ENCODE data around the gene SCML2. TPM values are rescaled to one million over a fixed set of nuclear protein-coding genes. Genes with fewer than 3 reads are reported as not detected.
A peak's percentile ranks its signal among the peaks of the same experiment; 100 is the strongest.
"Not testable (repeated sequence)": the region's sequence is repeated elsewhere in the genome, so short reads cannot be mapped to it uniquely, and the experiment has no call there.

Gene SCML2
- total RNA-seq: 0.92 TPM

DNA sequence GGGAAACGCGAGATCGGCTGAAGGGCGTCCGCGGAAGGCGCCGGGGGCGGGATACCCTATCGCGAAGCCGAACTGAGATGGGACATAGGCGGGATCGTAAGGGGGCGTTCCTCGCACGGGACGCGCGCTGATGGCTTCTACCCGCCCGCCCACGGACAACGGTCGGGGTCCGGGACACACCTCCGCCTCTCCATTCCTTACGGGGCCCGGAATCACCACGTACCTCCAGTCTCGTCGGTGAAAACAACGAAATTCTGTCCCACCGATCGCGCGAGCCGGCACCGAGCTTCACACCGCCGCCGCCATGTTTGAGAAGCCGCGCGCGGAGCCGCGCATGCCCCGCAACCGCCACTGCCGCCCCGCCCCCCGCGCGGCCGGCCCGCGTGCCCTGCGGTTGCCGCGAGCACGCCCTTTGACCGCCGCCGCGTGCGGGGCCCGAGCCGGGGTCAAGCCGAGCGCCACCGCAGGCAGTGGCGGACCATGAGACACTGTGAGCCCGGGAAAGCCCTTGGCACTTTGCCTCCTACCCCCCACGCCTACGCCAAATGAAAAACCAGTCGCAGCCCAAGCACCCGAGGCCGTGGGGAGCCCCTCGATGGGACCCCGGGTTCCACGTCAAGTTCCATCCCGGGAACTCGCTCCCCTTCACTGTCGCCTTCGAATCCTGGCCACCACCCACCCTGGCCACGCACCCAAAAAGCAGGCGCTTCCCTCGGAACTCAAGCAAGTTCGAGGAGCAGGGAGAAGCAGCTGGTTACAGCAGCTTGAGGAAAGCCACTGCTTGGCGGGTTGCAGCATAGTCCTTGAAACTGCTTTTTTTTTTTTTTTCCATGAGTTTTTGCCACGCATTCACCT lies at the start of gene SCML2:
Gene SCML2 (minus strand): TSS at position 320 of the 855 bp plus-strand sequence. CDS start 20,617 bp downstream, outside the sequence.
- DNase-seq (ENCODE audit: low spot score): no peak

DNA sequence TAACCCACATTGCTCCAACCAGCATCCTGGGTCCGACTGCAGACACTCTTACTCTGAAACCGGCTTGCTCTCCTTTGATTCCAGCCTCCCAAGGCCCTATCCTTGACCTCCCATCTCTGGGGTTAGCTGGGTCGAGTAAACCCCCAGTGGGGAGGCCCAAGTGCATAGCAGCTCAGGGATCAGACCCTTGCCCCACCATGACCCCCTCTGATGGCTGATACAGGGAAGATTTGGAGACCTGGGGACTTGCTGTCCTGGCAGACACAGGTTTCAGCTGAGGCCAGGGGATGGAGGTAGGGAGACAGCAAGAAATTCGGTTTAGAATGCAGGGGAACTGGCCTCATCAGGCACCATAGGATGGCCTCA lies 47.3 kb upstream of the SCML2 start:
- DNase-seq (ENCODE audit: low spot score): no peak

DNA sequence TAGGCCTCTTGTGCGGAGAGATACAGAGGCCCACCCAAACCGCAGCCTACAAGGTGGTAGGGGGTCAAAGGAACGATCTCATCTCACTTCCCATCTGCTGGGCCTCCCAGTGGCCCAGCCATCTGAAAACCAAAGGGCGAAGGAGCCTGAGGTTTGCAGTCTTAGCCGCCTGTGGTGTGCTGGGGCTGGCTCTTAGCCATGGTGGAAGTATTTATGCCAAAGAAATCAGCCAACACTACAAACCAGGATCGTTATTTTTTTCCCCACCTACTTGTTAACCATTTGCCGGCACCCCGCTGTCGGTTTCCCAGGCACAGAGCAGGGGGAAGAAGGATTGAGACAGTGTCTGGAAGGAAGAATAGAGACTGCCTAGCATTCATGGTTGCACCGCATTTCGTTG lies 40.0 kb upstream of the SCML2 start:
- DNase-seq (ENCODE audit: low spot score): no peak

DNA sequence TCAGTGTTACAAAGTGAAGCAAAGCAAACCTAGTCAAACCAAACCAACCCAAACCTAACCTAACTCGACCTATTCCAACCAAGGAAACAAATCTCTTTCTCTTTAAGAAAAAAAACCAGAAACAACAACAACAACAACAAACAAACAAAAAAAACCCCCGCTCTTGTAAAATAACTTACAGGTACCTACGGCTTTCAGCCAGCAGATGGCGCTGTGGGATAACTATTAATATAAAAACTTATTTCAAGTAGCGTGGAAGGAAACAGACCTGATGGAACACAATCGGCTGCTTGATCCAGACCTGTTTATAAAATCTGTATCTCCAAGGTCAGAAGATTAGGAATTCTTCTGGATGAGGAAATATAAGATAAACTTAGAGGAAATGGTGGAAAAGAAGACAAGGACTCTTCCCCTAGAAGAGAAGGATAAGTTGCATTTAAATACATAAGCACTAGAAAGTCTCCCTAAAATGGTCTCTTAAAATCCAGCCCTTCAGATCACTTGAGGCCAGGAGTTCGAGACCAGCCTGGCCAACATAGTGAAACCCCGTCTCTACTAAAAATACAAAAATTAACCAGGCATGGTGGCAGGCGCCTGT lies 36.6 kb upstream of the SCML2 start:
- peak; percentile 70 for DNase-seq (ENCODE audit: low spot score)

DNA sequence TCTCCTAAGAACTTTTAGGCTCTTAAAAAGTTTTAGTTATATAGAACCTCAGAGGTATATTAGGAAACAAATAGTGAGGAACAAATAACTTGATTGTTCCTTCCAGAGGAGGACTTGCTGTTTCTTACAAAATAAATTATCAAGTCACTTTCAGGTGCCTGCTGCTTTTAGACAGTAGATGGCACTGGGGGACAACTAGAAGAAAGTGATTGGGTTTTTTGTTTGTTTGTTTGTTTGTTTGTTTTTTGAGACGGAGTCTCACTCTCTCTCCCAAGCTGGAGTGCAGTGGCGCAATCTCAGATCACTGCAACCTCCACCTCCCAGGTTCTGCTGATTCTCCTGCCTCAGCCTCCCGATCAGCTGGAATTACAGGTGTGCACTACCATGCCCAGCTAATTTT lies 35.5 kb upstream of the SCML2 start:
- DNase-seq (ENCODE audit: low spot score): no peak

DNA sequence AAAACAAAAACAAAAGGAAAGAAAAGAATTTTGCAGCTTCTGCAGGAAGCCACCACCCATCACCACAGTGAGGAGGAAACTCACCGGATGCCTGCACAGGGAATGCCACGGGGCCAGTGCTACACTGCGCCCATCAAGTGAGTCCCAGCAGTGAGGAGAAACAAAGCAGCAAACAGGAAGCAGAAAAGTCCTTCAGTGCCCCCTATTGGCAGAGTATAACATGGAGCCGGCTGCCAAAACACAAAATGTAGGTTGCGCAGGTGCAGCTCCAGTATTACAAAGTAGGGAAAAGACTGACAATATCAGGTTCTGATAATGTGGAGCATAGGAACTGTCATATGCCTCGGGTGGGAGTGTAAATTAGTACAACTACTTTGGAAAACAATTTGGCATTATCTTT lies 23.3 kb upstream of the SCML2 start:
- no peak for DNase-seq (ENCODE audit: low spot score)

DNA sequence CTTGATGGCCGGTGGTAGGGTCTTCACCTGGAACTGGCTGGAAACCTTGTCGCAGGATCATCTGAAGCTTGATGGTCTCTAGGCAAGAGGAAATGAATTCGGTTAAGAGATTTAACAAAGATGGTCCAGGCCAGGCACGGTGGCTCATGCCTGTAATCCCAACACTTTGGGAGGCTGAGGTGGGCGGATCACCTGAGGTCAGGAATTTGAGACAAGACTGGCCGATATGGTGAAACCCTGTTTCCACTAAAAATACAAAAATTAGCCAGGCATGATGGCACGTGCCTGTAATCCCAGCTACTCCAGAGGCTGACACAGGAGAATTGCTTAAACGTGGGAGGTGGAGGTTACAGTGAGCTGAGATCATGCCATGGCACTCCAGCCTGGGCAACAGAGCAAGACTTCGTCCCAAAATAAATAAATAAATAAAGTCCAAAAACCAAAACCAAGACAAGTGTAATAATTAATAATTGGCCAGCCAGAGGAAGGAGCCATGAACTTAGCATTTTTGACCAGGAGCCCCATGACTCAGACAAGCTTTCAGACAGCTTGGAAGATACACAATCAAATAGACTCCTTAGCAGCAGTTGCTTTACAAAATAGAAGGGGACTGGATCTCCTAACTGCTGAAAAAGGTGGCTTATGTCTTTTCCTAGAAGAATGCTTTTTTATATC lies 20.8 kb upstream of the SCML2 start:
- not testable (repeated sequence) for DNase-seq (ENCODE audit: low spot score)

DNA sequence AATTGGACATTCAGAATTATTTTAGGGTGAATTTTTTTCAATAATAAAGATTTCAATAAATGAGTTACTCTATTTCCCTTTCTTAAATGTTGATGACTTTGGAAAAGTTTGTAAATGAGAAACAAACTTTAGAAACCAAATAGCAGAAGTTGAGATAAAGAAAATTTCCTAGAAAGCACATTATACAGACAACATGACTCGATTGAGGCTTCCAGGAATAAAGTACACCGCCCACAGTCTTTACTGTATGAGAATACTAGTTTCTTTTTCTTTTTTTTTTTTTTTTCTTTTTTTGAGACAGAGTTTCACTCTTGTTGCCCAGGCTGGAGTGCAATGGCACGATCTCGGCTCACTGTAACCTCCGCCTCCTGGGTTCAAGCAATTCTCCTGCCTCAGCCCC lies 14.6 kb upstream of the SCML2 start:
- DNase-seq (ENCODE audit: low spot score): not testable (repeated sequence)

DNA sequence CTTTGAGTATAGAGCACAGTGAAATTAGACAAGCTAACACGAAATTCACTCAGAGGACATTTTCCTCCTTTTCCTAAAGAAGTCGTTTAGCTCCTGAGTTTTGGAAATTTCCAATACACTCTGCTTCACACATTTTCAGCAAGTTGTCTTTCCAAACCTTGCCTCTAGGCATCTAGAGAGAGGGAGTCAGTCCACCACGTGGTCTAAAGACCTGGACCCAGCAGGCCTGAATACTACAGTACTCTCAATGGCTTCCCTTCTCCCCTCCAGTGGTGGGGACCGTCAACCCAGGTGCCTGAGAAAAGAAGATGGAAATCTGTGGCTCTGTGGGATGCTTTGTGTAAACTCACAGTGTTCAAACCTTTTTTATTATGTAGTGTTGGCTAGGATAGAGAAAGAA lies 13.9 kb upstream of the SCML2 start:
- DNase-seq (ENCODE audit: low spot score): no peak

DNA sequence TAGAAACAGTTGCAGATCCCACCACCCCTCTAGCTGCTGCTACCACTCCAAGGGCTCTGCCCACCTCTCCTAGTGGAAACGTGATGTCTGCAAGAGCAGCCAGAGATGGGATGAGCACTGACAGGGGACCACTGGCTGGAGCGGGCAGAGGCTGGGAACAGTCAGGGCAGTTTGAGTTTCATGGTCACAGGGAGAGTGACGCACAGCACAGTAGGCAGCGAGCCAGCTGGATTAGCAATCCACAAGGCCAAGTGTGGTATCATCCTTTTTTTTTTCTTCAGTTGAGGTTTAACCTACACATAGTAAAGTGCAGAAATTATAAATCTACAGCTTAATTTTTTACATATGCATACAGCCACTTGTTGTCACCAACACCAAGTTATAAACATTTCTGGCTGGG lies 6.4 kb upstream of the SCML2 start:
- DNase-seq (ENCODE audit: low spot score): no peak

DNA sequence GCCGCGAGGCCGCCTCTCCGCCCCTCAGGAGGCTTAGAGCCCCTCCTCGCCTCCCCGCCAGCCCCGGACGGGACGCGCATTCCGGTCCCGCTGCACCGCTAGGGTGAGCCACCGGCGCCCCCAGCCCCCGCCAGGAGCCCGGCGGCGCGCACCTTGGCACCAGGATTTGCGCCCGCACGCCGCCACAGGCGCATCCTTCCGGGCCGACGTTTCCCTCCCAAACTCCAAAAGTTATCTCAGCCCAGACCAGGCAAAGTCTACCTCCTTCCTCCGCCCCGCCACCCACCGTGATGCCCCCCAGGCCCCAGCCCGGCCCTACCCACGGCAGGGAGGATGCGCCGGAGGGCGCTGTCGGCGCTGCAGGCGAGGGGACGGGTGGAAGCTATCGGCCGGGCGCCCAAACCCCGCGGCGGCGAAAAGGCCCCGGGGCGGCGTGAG lies 538 bp downstream of the SCML2 start:
- DNase-seq (ENCODE audit: low spot score): no peak

DNA sequence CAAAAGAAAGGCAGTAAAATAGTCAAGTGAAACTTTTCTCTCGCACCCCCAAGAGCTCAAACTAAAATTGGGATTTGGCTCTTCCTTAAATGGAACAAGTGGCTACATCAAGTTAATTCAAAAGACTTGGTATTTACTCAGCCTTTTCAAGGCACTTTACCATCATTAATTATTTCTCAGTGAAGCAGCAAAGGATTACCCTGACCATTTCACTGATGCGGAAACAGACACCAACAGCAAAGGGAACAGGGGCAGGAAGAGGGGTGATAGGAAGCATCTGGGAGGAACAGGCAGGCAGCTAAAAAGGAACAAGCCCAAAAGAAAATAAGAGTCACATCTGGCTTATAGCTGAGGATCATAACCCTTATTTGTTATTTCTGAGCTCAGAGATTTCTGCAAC lies 2.7 kb downstream of the SCML2 start:
- no peak for DNase-seq (ENCODE audit: low spot score)

DNA sequence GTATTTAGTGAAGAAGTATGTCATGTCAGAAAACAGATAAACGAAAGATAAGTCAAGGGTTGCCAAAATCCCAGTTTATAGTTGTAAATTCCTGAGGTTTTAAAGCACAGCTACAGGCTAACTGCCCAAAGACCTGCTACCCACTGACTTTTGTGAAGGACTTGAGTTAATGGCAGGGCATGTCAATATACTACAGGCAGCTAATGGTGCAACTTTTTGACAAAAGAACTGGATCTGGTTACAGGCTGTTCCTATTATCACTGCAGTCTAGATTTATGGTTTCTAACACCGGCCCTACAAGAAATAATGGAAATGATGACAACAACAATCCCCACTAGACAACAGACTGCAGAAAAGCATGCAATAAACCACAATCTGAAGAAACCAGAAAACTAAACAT lies 6.4 kb downstream of the SCML2 start:
- no peak for DNase-seq (ENCODE audit: low spot score)

DNA sequence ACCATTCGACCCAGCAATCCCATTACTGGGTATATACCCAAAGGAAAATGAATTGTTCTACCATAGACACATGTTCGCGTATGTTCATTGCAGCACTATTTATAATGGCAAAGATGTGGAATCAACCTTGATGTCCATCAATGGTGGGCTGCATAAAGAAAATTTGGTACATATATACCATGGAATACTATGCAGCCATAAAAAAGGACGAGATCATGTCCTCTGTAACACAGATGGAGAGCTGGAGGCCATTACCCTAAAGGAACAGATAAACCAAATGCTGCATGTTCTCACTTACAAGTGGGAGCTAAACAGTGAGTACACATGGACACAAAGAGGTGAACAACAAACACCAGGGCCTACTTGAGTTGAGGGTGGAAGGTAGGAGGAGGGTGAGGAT lies 45.1 kb downstream of the SCML2 start:
- no peak for DNase-seq (ENCODE audit: low spot score)

DNA sequence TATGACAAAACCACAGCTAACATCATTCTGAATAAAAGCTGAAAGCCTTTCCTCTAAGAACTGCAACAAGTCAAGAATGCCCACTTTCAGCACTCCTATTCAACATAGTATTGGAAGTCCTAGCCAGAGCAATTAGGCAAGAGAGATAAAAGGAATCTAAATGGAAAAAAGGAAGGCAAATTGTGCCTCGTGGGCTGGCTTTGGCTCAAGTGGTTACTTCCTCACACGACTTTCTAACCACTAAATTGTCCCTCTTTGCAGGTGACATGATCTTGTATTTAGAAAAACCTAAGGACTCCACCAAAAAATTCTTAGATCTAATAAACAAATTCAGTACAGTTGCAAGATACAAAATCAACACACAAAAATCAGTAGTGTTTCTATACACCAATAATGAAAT lies 57.2 kb downstream of the SCML2 start:
- no peak for DNase-seq (ENCODE audit: low spot score)

DNA sequence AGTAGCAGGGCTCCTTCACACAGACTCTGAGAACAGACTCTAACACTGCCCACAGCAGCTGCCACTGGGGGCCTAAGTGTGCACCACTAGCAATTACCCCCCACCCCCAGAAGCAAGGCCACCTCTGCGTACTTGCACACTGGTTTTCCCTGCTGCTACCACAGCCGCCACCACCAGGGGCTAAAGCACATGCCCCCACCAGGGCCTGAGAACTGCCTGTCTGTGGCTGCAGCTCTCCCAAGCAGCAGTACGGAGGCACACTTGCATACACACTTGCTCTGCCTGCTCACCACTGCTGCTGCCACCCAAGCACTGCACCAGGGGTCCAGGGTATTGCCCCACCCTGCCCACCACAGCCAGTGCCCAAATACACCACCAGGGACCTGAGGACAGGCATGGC lies 59.6 kb downstream of the SCML2 start:
- no peak for DNase-seq (ENCODE audit: low spot score)

DNA sequence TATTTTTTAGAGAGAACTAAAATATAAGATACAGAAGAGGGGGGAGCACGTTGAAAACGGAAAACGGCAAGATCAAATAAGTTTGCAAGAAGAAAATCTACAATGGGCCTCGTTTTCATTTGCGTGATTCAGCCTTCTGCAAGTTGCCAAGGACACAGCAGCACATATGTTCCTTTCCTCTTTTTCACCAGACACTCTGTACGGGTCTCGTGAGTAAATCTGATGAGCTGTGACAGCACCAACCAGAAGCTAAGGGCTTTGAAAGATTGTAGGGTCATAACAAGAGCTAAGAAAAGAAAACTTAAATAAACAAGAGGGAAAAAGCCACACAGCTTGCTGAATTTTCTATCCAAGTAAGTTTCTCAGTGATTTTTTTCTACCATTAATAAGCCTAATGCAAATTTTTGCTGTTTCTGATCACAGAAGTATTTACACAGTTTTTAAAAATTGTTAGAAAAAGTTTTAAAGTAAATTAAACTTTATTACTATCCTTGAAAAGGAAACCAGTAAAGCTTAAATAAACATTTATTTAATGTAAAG lies 63.4 kb downstream of the SCML2 start:
- DNase-seq (ENCODE audit: low spot score): no peak

DNA sequence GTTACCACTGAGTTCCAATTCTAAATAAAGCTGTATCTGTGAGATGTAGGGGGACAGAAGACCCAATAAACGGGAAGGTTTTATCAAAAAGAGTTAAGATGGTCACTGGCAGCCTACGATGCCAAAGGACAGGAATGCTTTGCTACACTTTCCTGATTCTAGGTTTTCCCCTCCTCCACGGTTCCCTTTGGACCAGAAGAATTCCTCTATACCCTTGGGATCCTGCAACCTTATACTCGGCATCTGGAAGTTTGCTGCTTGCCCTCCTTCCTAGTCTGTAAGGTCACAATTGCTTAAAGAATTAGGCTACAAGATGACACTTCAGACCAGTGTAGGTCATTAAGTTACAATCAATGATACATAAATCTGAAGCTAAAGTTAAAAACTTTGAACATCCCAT lies 64.3 kb downstream of the SCML2 start:
- DNase-seq (ENCODE audit: low spot score): no peak

DNA sequence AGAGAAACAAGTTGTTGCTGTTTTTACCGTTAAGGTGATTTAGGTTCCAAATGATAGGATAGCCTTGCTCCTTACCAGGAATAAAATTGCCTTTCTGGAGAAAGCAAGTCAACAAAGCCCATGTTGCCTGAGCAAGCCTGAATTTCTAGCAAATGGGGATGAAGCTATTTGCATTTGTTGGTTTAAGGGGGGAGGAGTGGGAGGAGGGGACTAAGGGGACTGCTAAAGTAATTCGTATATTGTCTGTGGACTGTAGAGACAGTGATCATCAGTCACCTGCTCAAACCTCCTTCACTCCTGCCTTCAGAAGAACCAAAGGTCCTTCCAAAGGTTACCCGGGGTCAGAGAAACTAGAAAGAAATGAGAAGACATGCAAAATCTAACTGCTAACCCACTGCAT lies 65.8 kb downstream of the SCML2 start:
- DNase-seq (ENCODE audit: low spot score): no peak

DNA sequence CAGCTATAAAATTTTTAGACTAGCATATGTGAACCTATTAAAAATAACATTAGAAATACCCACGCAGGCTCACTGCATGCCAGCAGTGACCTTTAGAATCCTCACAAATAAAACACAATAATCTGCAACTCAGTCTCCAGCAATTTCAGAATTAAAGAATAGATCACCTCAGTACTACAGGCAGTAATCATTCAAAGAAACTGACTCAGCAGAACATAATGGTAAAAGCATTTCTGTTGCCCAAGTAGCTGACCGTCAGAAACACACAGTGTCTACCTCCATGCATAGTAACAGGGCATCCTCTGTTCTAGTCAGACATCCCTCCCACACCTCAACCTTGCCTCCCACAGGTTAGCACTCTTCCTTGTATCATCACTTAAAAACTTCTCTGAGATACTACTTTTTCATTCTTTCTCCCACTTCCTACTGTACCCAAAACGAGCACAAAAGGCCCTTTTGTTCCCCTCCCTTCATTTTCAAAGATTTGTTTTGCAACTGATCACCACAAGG lies 68.1 kb downstream of the SCML2 start:
- DNase-seq (ENCODE audit: low spot score): no peak

DNA sequence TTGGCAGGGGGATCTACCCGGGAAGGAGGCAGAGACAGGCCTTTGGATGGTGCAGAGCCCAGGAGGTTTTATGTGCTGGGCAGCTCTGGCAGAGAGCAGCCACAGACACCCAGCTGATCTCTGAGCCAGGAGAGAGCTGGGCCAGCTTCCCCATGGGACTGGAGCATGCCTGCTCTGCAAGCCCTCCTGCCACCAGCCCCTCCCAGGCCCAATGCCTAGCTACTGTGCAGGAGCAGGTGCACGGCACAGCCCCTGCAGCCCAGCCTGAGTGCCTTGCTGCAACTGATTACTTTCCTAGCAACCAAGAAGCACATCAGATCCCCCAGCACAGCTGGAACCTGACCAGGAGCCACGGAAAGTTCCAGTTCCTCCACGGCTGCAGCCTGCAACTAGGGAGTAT lies 76.0 kb downstream of the SCML2 start:
- DNase-seq (ENCODE audit: low spot score): no peak

DNA sequence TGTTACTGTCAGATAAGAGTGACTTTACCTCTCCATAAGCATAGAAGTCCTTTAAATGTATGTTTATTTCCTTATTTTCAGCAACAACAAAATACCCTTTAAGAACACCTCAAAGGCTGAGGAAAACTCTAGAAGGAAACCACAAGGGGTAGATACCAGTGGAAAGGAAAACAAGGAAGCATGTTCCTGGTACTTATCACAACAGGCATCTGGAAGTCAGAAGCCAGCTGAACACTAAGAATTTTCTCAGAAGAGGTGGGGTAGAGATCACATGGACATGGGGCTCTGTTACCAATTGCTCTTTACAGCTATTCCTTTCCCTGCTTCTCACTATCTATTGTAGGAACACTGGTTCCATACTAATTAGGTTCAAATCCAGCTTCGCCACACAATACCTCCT lies 82.3 kb downstream of the SCML2 start:
- no peak for DNase-seq (ENCODE audit: low spot score)

DNA sequence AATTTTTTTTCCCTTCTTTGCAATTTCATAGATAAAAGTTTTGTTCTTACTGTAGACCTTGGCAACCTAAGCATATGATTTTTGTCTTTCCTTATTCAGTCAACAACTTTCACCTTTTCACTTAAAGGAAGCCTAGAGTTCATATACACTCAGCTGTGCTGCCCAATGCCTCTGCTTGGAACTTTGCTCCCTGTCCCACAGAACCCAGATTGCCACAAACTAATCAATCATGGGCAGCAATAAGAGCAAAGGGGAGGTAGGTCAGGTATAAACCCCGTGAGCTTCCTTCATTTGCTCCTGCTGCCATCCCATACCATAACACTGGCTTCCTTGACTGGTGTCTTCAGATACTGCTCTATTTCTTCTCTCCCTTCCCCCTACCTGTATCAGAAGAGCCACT lies 82.8 kb downstream of the SCML2 start:
- no peak for DNase-seq (ENCODE audit: low spot score)
